Activated CD8-positive, alpha-beta memory T cell treated with anti-CD3 and anti-CD28 coated beads for 36 hours (primary cell): ENCODE measurements around the gene DNAAF3. TPM values are rescaled to one million over a fixed set of nuclear protein-coding genes. Genes with fewer than 3 reads are reported as not detected.
"Not testable (repeated sequence)": the region's sequence is repeated elsewhere in the genome, so short reads cannot be mapped to it uniquely, and the experiment has no call there.

Source experiments
- CTCF ChIA-PET: fragments of 350-600 bp; sonication (Branson Sonifier 250); formaldehyde crosslinking; loops from one replicate; lab custom pipeline; 2021; ENCODE audit warnings: antibody characterized with exemption; lab: Charles Lee
- POLR2A ChIA-PET: fragments of 350-600 bp; sonication (Branson Sonifier 250); formaldehyde crosslinking; loops from one replicate; lab custom pipeline; 2021; ENCODE audit warnings: antibody characterized with exemption; lab: Charles Lee
- total RNA-seq, 2 experiments: library from RNA; stranded (reverse); gene quantifications; one replicate each; pipeline ENCODE4 v1.2.3, GENCODE V29; 2021

DNAAF3 gene
- total RNA-seq, 2 experiments from 2014 or later: not detected

DNA sequence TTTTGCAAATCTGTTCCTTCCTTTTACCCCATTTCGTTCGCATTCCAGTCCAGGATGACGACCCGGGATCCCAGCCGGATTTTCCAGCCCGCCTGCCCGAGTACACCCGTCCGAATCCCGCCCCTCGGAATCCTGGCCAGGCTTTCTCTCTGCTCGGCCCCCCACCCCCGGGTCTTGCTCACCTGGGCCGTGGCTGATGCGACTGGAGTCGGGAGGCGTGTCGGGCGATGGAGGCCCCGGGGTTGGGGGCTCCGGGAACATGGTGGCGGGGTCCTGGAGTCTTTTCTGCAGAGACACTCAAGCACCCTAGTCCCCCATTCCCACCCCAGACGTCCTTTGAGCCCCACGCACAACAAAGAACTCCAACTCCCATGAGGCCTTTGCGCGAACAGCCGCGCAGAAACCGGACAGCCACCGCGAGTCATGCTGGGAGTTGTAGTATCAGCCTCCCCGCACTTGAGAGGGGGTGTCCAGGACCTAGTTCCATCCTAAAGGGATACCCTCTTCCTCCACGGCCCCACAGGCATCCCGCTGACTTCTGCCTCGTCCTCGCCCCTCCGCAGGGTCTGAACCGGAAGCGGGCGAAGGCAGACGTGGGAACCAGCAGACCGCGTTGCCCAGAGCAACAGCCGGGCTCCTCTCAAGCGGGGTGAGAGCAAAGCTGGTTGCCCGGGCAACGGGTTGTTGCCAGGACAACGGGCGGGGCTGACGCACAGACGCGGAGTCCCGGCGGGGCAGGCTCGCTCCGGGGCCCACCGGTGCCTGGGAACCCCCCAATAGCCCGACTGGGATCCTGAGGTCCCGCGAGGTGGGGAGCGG lies 12.6 kb upstream of the DNAAF3 start:
- POLR2A ChIA-PET: no interaction called here
- CTCF ChIA-PET: interaction anchor here (0.7 to 0.9 kb wide), 3 partner anchors 13 to 453 kb away, joined by 3 to 9 read pairs (median 3); no protein-coding TSS in a partner anchor

- ChIA-PET POLR2A (no interaction called here), CTCF (no interaction called here)
Observed at GRCh38 chr19:55176076-55176475, 9.7 kb upstream of the DNAAF3 start.

- ChIA-PET POLR2A (no interaction called here), CTCF (interaction anchor here (1.7 to 1.9 kb wide), 2 partner anchors 9 to 15 kb away, joined by 6 read pairs; partner anchors contain the start of gene DNAAF3)
Observed at GRCh38 chr19:55175117-55175867, 8.9 kb upstream of the DNAAF3 start.

GRCh38 chr19:55174425-55175116 lies 8.2 kb upstream of the DNAAF3 start:
- ChIA-PET CTCF (interaction anchor here (1.7 to 1.9 kb wide), 2 partner anchors 9 to 14 kb away, joined by 6 read pairs; partner anchors contain the start of gene DNAAF3), POLR2A (no interaction called here)

- CTCF ChIA-PET: interaction anchor here (0.8 to 1.9 kb wide), 3 partner anchors 8 to 13 kb away, joined by 4 to 6 read pairs (median 6); partner anchors contain the start of gene DNAAF3
- POLR2A ChIA-PET: no interaction called here
Observed at GRCh38 chr19:55173714-55174409, 7.4 kb upstream of the DNAAF3 start.

GRCh38 chr19:55173186-55173713 lies 6.8 kb upstream of the DNAAF3 start:
- CTCF ChIA-PET: interaction anchor here (0.5 to 0.8 kb wide), 2 partner anchors 13 to 252 kb away, joined by 4 to 5 read pairs; no protein-coding TSS in a partner anchor
- POLR2A ChIA-PET: no interaction called here

GRCh38 chr19:55172741-55173140 lies 6.3 kb upstream of the DNAAF3 start:
- CTCF ChIA-PET: interaction anchor here (0.5 to 0.8 kb wide), 2 partner anchors 12 to 253 kb away, joined by 4 to 5 read pairs; no protein-coding TSS in a partner anchor
- POLR2A ChIA-PET: no interaction called here

DNA sequence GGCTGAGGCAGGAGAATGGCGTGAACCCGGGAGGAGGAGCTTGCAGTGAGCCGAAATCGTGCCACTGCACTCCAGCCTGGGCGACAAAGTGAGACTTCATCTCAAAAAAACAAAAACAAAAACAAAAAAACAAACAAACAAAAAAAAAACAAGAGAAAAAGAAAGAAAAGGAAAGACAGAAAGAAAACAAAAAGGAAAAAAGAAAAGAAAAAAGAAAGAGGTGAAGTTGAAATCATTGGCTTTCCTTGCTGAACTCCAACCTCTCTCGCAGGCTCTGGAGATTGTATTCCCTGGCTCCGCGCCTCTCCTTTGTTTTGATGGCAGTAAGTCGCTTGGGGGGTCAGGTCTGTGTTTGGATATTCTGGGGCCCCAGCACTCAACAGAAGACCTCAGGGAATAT lies 5.9 kb upstream of the DNAAF3 start:
- CTCF ChIA-PET: not testable (repeated sequence)

DNA sequence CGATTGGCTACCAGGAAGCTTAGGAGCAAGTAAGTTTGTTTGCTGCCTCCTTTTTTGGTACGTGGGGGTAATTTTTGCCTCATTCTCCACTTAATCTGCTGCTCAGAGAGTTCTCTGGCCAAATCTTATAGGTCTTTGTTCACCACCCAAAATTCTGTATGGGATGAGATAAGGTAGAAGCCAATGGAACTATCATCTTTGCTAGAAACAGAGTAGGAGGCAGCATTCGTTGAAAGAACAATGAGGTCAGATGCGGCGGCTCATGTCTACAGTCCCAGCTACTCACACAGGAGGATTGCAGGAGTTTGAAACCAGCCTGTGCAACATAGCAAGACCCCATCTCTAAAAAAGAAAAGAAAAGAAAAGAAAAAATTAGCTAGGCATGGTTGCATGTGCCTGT lies 5.0 kb upstream of the DNAAF3 start:
- CTCF ChIA-PET: no interaction called here
- POLR2A ChIA-PET: no interaction called here

More for the DNA sequence above, 5.9 kb upstream of the DNAAF3 start:
- POLR2A ChIA-PET: not testable (repeated sequence)

DNA sequence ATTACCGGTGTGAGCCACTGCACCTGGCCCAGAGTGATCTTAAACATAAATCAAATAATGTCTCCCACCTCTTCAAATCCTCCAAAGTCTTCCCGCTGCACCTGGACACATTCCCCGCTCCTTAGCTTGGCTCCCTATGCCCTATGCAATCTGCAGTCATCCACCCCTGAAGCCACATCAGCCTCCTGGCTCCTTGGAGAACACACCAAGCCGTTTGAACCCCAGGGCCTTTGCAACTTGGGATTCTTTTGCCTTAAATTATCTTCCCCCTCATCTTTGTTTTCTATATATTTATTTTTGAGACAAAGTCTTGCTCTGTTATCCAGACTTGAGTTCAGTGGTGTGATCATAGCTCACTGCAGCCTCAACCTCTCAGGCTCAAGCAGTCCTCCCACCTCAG lies 2.7 kb upstream of the DNAAF3 start:
- ChIA-PET POLR2A (no interaction called here), CTCF (interaction anchor here (0.6 kb wide), 1 partner anchor 266 kb away, joined by 3 read pairs; no protein-coding TSS in a partner anchor)

DNA sequence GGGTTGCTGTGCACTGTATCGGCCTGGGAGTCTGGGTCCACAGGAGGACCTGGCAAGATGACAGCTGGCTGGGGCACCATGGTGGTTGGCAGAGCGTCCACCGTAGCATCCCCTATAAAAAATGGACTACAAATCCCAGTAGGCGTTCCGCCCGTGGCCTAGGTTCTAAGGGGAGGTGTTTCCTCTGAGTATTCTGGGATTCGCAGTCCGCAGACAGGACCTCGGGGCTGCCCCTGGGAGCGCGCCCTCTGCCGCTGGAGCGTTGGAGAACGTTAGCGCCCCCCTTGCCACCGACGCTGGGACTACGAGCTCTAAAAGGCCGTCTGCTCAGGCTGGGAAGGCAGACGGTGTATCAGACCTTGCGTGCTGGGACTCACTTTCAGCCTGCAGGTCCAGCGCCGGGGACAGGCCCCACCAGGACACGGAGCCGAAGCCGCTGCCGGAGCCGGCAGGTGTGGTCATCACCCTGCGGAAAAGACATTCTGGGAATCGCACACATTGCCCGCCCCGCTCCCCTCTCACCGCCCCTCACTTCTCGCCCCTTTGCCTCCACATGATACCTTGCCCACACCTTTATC lies 372 bp downstream of the DNAAF3 start:
- ChIA-PET POLR2A (no interaction called here), CTCF (interaction anchor here (0.6 to 2.3 kb wide), 4 partner anchors 9 to 25 kb away, joined by 3 to 6 read pairs (median 4); no protein-coding TSS in a partner anchor)

DNA sequence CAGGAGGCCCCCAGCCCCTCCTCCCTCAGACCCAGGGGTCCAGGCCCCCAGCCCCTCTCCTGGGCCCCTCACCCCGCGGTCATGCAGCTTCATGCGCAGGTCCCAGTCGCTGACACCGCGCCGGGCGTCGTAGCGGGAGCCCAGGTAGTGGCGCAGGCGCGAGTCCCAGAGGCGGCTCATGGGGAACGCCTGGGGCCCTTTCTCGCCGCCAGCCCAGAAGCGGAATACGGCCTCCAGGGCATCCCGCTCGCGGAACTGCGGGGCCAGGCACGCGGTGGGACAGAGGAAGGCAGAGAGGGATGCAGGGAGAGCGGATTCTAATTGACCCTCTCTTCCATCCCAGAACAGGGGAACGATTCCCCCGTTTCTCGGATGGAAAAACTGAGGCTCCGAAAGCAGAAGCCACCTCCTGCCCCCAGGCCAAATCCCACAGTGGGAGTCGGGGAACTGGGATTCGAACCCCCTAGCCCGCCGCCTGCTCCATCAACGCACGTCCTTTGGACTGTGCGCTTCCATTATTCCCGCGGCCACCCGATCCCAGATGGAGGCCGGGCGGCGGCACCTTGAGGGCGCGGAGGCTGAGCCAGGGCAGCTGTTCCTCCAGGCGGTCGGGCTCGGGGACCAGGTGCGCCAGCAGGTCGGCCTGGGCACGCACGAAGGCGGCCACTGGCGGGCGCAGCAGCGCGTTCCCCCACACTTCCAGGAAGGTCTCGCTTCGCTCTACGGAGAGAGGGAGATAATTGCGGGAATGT lies 4.7 kb downstream of the DNAAF3 start:
- ChIA-PET CTCF (no interaction called here), POLR2A (no interaction called here)

DNA sequence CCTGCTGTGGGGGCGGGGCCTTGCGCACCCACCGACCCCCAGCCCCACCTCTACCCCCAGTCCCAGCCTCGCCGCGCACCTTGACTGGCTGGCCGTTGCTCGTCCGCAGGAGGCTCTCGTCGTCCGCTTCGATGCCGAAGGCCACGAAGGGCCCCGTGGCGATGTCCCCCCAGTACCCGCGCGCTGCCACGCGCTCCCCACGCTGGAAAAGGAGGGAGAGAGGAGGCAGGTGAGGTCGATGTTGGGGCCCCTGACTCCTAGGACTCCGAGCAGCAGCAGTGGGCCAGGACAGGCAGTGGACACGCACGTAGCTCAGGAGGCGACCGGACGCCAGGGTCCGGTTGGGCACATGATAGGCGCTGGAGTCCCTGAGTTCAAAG lies 5.4 kb downstream of the DNAAF3 start:
- POLR2A ChIA-PET: interaction anchor here (0.5 to 0.8 kb wide), 2 partner anchors 37 to 316 kb away, joined by 3 read pairs; partner anchors contain the start of gene ZNF628
- CTCF ChIA-PET: interaction anchor here (0.8 to 1.8 kb wide), 11 partner anchors 10 to 333 kb away, joined by 3 to 8 read pairs (median 4); partner anchors contain the start of gene SYT5

GRCh38 chr19:55160128-55160985 lies 6.1 kb downstream of the DNAAF3 start:
- ChIA-PET POLR2A (interaction anchor here (0.5 to 0.8 kb wide), 2 partner anchors 38 to 316 kb away, joined by 3 read pairs; partner anchors contain the start of gene ZNF628), CTCF (interaction anchor here (0.8 to 1.8 kb wide), 11 partner anchors 9 to 333 kb away, joined by 3 to 8 read pairs (median 4); partner anchors contain the start of gene SYT5)

DNA sequence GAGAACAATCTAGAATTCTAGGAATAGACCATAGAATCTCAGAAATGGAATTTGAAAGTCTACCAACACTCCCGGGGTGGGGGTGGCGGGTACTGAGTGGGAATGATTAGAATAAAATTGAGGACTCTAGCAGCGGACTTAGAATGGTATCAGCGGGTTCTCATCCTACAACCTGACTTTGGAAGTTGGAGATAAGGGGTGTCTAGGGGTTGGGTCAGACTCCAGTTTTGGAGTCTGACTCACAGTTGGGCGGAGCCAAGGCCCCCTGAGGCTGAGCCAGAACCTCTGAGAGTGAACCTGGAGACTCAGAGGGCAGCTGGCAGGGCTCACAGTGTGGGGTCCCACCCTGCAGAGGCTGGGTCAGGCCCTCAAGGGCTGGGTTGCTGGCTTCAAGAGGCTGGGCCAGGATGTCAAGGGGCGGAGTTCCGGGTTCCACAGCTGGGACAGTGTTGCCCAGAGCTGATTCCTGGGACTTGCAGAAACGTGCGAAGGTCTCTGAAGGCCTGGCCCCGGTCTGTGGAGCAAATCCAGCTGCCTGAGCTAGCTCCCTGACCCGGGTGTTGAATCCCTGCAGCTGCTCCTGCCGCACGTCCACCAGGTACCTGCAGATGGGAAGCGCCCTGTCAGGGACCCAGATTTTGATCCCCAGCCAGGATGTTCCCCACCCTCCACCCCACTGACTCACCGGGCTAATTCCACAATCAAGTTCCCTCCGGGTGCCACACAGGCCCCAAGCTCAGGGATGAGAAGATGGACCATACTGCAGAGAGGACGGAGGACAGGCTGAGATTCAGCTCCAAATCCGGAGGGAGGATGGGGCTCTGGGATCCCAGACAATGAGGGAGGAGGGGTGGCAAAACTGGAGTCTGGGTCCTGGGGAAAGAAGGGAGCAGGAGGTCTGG lies 7.3 kb downstream of the DNAAF3 start:
- POLR2A ChIA-PET: no interaction called here

More for the DNA sequence above, 7.3 kb downstream of the DNAAF3 start:
- CTCF ChIA-PET: interaction anchor here (1.8 kb wide), 1 partner anchor 11 kb away, joined by 8 read pairs; no protein-coding TSS in a partner anchor
